AG09309 (cell line): Measurements from ENCODE around the gene RBM6.
"Not testable (repeated sequence)": the region's sequence is repeated elsewhere in the genome, so short reads cannot be mapped to it uniquely, and the experiment has no call there.

ENCODE experiments used
- DNase-seq: peaks from one replicate; pipeline ENCODE4 v3.0.0-alpha.2; 2010; ENCODE audit warnings: low read depth
- H3K4me3 ChIP-seq: 2 replicates; pipeline ENCODE4 v1.5.1; 2011; ENCODE audit warnings: mild to moderate bottlenecking, low read depth, low read length, moderate library complexity; ENCODE audit not compliant: control insufficient read depth
- CTCF ChIP-seq: IDR thresholded peaks from 2 replicates; pipeline ENCODE4 v1.5.1; 2011; ENCODE audit warnings: mild to moderate bottlenecking, low read depth, low read length, inconsistent platforms; ENCODE audit not compliant: insufficient read depth, control insufficient read depth; ENCODE audit errors: missing control alignments

The RBM6 gene

GRCh38 chr3:50001511-50001910, 61.6 kb downstream of the RBM6 start:
- DNase-seq, result no peak
- TF ChIP-seq CTCF, result no peak
- no peak overlapping the region for H3K4me3 ChIP-seq

- H3K4me3 ChIP-seq, result no peak overlapping the region
- TF ChIP-seq CTCF, result no peak
- no peak for DNase-seq
Observed at GRCh38 chr3:50003216-50003615, 63.3 kb downstream of the RBM6 start.

GRCh38 chr3:50003824-50004223, 63.9 kb downstream of the RBM6 start:
- TF ChIP-seq CTCF, result no peak
- no peak overlapping the region for H3K4me3 ChIP-seq
- DNase-seq, result no peak

GRCh38 chr3:50008931-50009330, 69.0 kb downstream of the RBM6 start:
- DNase-seq, result peak; percentile 7
- no peak for TF ChIP-seq CTCF
- no peak overlapping the region for H3K4me3 ChIP-seq

GRCh38 chr3:50010959-50011358, 71.0 kb downstream of the RBM6 start:
- no peak for TF ChIP-seq CTCF
- no peak overlapping the region for H3K4me3 ChIP-seq
- DNase-seq, result no peak

GRCh38 chr3:50015918-50016317, 76.0 kb downstream of the RBM6 start:
- DNase-seq, result no peak
- no peak for TF ChIP-seq CTCF
- no peak overlapping the region for H3K4me3 ChIP-seq

GRCh38 chr3:50028346-50028745, 88.4 kb downstream of the RBM6 start:
- no peak for TF ChIP-seq CTCF
- no peak overlapping the region for H3K4me3 ChIP-seq
- DNase-seq, result peak; percentile 3

- not testable (repeated sequence) for DNase-seq
Observed at GRCh38 chr3:50031201-50031600, 91.3 kb downstream of the RBM6 start.

More at GRCh38 chr3:50031201-50031600, 91.3 kb downstream of the RBM6 start:
- not testable (repeated sequence) for H3K4me3 ChIP-seq
